GM18519 (cell line): Measurements from ENCODE around the gene TBPL1.
A peak's percentile ranks its signal among the peaks of the same experiment; 100 is the strongest.
"Not testable (repeated sequence)": the region's sequence is repeated elsewhere in the genome, so short reads cannot be mapped to it uniquely, and the experiment has no call there.

Experiments used
- ATAC-seq: cut with Tn5 transposase; IDR thresholded peaks from one replicate; pipeline ENCODE4 v1.9.1; 2021; ENCODE audit warnings: mild to moderate bottlenecking, moderate library complexity; ENCODE audit not compliant: unreplicated experiment, low FRiP score

TBPL1 gene

DNA sequence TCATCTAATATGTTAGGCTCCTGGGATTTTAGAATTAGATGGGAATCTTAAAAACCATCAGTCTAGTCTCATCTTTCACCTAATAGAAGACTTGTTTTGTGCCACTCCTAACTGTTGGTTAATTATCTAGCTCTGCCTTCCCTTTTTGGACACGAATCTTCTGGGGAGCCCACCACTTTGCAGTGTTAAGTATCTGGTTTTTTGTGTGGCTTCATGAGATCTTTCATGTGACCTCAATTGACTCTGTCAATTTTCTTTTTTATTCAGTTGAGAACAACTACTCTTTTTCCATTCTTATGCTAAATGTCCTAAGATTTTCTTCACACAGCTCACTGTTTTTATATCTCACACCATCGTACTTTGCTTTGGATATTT, 16.9 kb downstream of the TBPL1 start:
- no peak for ATAC-seq

- ATAC-seq: no peak
Measured at GRCh38 chr6:133971861-133972260, 18.8 kb downstream of the TBPL1 start.

DNA sequence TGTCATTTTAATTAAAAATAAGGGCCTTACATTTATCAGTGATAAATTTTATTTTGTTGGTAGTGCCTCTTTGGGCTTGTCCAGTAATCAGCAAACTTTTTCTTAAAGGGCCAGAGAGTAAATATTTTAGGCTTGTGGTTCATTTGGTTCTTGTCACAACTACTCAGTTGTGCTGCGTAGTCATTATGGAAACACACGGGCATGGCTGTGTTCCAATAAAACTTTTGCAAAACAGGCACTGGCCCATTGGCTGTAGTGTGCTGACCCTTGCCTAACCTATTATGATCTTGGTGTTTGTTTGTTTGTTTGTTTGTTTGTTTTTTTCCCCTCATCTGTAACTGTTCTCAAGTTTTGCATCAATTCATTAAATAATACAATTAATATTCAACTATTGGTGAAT, 19.4 kb downstream of the TBPL1 start:
- ATAC-seq: no peak

DNA sequence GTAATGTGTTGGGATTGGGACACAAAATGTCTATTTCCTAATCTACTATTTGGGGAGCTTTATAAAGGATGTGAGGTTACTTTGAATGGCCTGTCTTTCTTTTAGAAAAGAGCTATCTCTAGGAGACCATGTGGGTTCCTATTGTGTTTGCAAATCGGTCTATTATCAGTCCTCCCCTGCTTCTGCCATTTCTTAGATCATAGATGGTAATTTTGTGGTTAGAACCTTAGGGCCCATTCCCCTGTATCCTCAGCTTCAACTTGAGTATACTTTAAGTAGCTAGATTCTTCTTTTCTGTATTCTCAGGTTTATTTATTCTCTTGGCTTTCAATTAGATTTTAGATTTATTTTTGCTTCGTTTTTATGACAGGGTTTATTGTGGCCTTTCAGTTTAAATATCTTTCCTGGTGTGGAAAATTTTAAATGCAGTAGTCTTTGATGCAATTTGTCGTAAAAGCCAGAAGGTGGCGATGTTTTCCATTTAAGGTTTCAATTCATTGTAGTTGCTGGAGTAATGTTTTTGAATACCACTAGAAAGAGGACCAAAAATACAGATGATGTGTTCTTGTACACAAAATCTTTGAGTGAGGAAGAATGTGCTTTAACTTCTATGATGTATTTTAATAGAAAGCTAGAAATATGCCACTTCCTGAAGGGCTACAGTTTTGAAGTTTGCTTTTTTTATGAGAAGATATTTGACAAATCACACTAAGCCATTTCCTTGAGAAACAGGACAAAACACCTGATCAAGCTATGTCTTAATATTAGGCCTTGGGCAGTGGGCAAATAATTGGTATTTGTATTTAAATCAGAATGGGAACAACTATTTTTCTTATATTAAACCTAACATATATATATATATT, 20.3 kb downstream of the TBPL1 start:
- peak; percentile 56 for ATAC-seq

- no peak for ATAC-seq
Measured at GRCh38 chr6:133977983-133978895, 25.2 kb downstream of the TBPL1 start.

DNA sequence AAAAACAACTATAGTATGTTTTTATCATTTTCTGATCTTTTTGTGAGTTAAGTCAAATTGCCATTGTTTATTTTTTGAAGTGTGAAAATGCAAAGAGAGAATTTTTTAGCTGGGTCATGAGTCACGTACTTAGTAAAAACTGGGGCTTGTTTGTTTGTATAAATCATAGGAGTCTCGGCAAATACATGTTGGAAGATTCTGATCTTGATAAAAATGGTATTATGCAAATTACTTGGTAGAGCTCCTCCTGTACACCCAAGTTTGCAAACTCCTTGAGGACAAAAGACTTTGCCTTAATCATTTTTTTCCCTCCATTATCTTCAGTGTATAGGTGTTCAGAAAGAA, 25.8 kb downstream of the TBPL1 start:
- no peak for ATAC-seq

GRCh38 chr6:133979269-133979963, 26.4 kb downstream of the TBPL1 start:
- not testable (repeated sequence) for ATAC-seq

DNA sequence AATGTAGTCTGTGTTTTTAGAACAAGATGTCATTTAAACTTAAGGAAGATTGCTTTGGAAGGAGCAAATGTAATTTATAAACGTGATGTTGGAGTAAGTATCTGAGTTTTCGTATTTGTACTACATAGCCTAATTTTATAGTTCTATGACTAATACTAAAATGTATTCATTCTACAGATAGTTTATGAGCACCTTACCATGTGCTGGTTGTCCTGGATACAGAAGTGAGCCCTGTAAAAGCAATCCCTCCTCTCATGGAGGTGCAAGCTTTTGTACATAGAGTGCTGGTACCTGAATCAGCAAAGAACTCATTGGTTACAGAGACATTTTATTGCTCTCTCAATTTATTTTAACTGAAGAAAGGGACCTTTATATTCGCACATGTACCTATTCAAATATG, 27.1 kb downstream of the TBPL1 start:
- ATAC-seq: no peak

DNA sequence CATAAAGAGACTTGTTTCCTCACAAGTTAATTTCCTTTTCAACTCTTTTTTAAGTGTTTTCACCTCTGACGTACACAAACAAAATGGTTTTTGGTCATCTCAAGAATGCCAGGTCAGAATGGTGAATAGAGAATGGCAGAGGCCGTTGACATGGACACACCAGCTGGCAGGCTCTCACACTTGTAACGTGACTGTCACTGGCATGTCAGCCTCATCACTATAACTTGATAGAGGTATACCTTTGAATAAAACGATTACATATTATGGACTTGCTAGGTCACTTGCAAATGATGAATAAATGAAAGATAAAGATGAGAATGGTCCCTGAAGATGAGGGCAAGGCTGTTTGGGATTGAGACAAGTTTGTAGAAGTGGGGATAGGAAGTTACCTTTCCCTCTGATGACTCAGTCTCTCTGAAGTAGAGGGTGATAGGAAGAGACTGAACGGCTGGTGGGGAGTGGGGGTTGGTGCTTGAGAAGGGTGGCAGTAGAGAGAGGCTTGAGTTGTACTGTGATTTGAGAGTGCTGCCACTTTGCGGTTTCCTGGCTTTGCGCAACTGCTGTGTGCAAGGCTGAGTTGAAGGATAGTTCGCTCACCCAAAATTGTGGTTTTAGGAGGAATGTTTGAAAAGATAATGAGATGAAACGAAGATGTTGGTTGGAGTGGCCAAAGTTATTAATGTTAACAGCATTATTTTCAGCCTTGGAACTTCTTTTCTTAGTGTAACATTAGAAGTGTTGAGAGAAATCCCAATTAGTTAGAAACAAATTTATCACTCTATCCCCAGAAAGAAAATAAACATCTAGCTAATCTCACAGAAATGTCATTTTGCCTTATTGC, 30.3 kb downstream of the TBPL1 start:
- ATAC-seq: no peak

- ATAC-seq: no peak
Measured at GRCh38 chr6:133985970-133986369, 32.9 kb downstream of the TBPL1 start.

GRCh38 chr6:133986942-133987341, 33.9 kb downstream of the TBPL1 start:
- ATAC-seq: no peak

- no peak for ATAC-seq
Measured at GRCh38 chr6:133989525-133989924, 36.5 kb downstream of the TBPL1 start.

DNA sequence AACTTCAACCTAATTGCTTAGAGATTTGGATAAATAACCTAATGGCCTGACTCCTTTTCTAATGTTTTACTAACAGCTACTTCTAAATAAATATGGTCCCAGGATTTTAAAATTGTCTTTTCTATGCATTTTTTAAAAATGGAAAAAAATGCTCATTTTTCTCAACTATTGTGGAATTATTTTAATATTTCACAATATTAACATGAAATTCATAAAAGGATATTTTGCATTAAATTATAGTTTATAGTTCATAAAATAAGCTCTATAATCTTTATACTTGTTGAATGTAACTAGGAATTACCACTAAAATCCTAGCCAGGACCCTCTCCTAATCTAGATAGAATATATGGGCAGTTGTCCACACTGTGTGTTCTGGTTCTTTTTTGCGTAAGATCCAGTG, 37.3 kb downstream of the TBPL1 start:
- ATAC-seq: no peak

- ATAC-seq: no peak
Measured at GRCh38 chr6:133991096-133991593, 38.1 kb downstream of the TBPL1 start.

DNA sequence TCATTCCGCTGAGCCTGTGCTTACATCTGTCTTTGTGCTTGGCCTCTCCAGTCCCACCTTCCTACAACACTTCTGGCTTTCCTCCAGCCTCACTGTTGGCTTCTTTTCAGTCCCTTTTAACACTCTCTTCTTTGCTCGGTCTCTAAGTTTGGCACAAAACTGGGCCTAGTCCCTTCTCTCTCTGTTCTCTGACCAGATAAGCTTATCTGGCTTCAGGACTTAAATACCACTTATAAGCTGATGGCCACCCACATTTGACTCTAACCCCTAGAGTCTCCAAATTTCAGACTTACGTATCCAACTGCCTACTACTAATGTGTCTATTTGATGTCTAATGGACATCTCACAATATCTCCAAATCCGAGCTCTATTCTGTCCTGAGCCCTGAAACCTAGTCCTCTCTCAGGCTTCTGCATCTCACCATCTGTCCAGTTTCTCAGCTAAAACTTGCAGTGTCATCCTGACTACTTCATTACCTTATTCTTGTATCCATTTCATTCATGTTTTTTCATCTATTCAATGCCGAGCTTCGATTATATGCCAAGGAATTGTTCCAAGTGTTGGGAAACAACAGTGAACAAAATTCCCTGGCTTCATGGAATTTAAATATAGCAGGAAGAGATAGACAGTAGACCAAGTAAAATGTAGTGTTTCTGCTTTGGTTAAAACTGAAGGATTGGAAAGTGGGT, 40.1 kb downstream of the TBPL1 start:
- no peak for ATAC-seq

GRCh38 chr6:133995296-133995695, 42.3 kb downstream of the TBPL1 start:
- no peak for ATAC-seq

GRCh38 chr6:133995758-133996157, 42.7 kb downstream of the TBPL1 start:
- ATAC-seq: no peak

- no peak for ATAC-seq
Measured at GRCh38 chr6:133997267-133997666, 44.2 kb downstream of the TBPL1 start.

DNA sequence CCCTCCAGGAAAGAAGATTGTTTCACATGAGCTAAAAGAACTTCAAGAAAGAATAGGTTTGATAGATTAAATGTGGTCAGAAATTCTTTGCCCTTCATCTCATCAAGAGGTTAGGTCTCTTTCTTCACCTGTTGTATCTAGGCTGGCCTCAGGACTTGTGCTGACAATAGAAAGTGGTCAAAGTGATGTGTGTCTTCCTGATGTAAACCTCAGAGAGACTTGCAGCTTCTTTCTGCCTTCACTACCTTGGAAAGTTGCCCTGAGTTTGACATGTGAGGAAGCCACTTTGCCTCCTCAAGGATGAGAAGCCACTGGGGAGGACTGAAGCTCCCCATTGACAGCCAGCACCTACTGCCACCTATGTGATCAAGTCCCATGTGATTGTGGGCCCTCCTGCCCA, 46.3 kb downstream of the TBPL1 start:
- ATAC-seq: no peak
